Endodermal cell (in vitro differentiated cells): Measurements from ENCODE around the gene INPP4B. TPM values are rescaled to one million over a fixed set of nuclear protein-coding genes. Genes with fewer than 3 reads are reported as not detected.

ENCODE experiments used
- DNase-seq: peaks from one replicate; pipeline ENCODE4 v3.0.0-alpha.2; 2017
- H3K27ac ChIP-seq: 2 replicates; pipeline ENCODE4 v1.5.1; 2013; ENCODE audit warnings: mild to moderate bottlenecking, low read depth, low read length, moderate library complexity
- H3K27me3 ChIP-seq: 2 replicates; pipeline ENCODE4 v1.6.1; 2013; ENCODE audit warnings: mild to moderate bottlenecking, low read length, moderate library complexity; ENCODE audit not compliant: insufficient read depth, control insufficient read depth, poor library complexity, severe bottlenecking
- H3K36me3 ChIP-seq: 2 replicates; pipeline ENCODE4 v1.7.0; 2013; ENCODE audit warnings: mild to moderate bottlenecking, low read length, moderate library complexity; ENCODE audit not compliant: control insufficient read depth, insufficient read depth
- H3K4me1 ChIP-seq: one replicate; pipeline ENCODE4 v1.7.0; 2013; ENCODE audit warnings: low read length; ENCODE audit not compliant: control insufficient read depth, insufficient read depth
- H3K4me3 ChIP-seq: 2 replicates; pipeline ENCODE4 v1.5.1; 2013; ENCODE audit warnings: mild to moderate bottlenecking, low read length, moderate library complexity
- H3K9ac ChIP-seq: 2 replicates; pipeline ENCODE4 v1.6.1; 2013; ENCODE audit warnings: mild to moderate bottlenecking, low read length, moderate library complexity; ENCODE audit not compliant: poor library complexity, severe bottlenecking; ENCODE audit errors: extremely low read depth
- H3K9me3 ChIP-seq: 2 replicates; pipeline ENCODE4 v1.6.1; 2013; ENCODE audit warnings: mild to moderate bottlenecking, low read length, moderate library complexity; ENCODE audit not compliant: control insufficient read depth
- H3K27ac Mint-ChIP-seq: 2 replicates; pipeline ENCODE4 v1.8.0; 2020; ENCODE audit warnings: mixed read lengths
- H3K27me3 Mint-ChIP-seq: 2 replicates; pipeline ENCODE4 v1.8.0; 2021; ENCODE audit warnings: mild to moderate bottlenecking, mixed read lengths; ENCODE audit not compliant: insufficient read depth
- H3K36me3 Mint-ChIP-seq: 2 replicates; pipeline ENCODE4 v1.8.0; 2020; ENCODE audit warnings: low read depth, mixed read lengths
- H3K4me1 Mint-ChIP-seq: 2 replicates; pipeline ENCODE4 v1.8.0; 2020; ENCODE audit warnings: mixed read lengths
- H3K4me3 Mint-ChIP-seq: 2 replicates; pipeline ENCODE4 v1.8.0; 2020; ENCODE audit warnings: mild to moderate bottlenecking, moderate library complexity, mixed read lengths
- H3K9me3 Mint-ChIP-seq: 2 replicates; pipeline ENCODE4 v1.8.0; 2020; ENCODE audit warnings: mild to moderate bottlenecking, mixed read lengths
- WGBS, 2 experiments: methylation state at CpG; one replicate each; pipeline versions ENCODE4 v1.1.5 to v1.1.7; 2013; ENCODE audit warnings: missing lambda C conversion rate in 2 of 2, mixed read lengths in 1 of 2; ENCODE audit not compliant: insufficient coverage in 1 of 2, insufficient read length in 1 of 2; 5-methylcytosine and 5-hydroxymethylcytosine counted together
- total RNA-seq, 2 donors: library from RNA; stranded (reverse); fragmentation: NEBNext Ultra II Directional in 1 of 2; extraction: Animal tissue kit (Norgen Biotek cat#: 25700) in 1 of 2; gene quantifications; 2 replicates in 1 of 2; 3 replicates in 1 of 2; pipeline ENCODE4 v1.2.1, GENCODE V29; 2021
- TF ChIP-seq, protein P1 (sequence below): fragments of 200-600 bp; sonication (generic); conservative IDR thresholded peaks from 2 replicates; pipeline ENCODE4 v1.5.0; 2021; ENCODE audit warnings: antibody characterized with exemption, mild to moderate bottlenecking

The INPP4B gene
- total RNA-seq, 2 donors from 2014 or later, result 0.64 to 0.66 TPM

DNA sequence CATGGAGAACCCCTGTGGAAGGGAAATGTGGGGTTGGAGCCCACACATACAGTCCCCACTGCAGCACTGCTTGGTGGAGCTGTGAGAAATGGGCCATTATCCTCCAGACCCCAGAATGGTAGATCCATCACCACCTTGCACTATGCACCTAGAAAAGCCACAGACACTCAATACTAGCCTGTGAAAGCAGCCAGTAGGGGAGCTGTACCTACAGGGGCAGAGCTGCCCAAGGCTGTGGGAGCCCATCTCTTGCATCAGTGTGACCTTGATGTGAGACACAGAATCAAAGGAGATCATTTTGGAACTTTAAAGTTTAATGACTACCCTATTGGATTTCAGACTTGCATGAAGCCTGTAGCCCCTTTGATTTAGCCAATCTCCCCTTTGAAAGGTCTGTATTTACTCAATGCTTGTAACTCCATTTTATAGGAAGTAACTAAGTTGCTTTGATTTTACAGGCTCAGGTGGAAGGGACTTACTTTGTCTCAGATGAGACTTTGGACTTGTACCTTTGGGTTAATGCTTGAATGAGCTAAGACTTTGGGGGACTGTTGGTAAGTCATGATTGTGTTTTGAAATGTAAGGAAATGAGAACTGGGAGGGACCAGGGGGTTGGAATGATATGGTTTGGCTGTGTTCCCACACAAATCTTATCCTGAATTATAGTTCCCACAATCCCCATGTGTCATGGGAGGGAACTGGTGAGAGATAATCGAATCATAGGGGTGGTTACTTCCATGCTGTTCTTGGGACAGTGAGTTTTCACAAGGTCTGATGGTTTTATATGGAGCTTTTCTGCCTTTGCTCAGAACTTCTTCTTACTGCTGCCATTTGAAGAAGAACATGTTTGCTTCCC is 352.6 kb downstream of the INPP4B start:
- no peak overlapping the region for H3K9ac ChIP-seq
- 73% methylated on average over 1 of the region's 1 CpG; no CpG with 5 or more reads in 1 of the 2 experiments for WGBS, 2 experiments
- Mint-ChIP-seq H3K4me1 (no peaks in the 10 kb centered on the region), H3K4me3 (no peak overlapping the region), H3K9me3 (no peaks in the 10 kb centered on the region), H3K27me3 (no peaks in the 10 kb centered on the region), H3K36me3 (no peaks in the 10 kb centered on the region), H3K27ac (no peak overlapping the region)
- H3K4me3 ChIP-seq, result no peak overlapping the region
- TF ChIP-seq, protein P1, sequence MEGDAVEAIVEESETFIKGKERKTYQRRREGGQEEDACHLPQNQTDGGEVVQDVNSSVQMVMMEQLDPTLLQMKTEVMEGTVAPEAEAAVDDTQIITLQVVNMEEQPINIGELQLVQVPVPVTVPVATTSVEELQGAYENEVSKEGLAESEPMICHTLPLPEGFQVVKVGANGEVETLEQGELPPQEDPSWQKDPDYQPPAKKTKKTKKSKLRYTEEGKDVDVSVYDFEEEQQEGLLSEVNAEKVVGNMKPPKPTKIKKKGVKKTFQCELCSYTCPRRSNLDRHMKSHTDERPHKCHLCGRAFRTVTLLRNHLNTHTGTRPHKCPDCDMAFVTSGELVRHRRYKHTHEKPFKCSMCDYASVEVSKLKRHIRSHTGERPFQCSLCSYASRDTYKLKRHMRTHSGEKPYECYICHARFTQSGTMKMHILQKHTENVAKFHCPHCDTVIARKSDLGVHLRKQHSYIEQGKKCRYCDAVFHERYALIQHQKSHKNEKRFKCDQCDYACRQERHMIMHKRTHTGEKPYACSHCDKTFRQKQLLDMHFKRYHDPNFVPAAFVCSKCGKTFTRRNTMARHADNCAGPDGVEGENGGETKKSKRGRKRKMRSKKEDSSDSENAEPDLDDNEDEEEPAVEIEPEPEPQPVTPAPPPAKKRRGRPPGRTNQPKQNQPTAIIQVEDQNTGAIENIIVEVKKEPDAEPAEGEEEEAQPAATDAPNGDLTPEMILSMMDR, result peak; percentile 54
- no peaks in the 10 kb centered on the region for H3K9me3 ChIP-seq
- no peak overlapping the region for H3K27ac ChIP-seq
- H3K36me3 ChIP-seq, result no peaks in the 10 kb centered on the region
- no peaks in the 10 kb centered on the region for H3K4me1 ChIP-seq
- H3K27me3 ChIP-seq, result no peaks in the 10 kb centered on the region
- peak; percentile 47 for DNase-seq

DNA sequence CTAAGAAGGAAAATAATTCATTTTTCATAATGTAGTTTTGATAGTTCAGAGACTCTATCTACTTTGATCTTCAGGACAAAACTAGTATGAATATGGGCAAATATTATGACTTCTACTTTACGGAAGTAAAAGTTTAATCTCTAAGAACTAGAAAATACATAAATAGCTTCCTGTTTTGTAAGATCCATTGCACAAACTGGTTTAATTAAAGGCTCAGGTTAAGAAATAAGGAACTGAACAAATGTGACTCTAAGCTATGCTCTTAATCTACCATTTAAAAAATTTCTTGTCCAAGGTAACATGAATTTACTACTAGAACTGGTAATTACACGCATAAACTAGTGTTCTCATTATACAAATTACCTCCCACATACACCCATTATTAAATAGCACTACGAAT is 360.6 kb downstream of the INPP4B start:
- Histone ChIP-seq H3K9ac (no peak overlapping the region), H3K27me3 (no peaks in the 10 kb centered on the region), H3K9me3 (no peaks in the 10 kb centered on the region), H3K36me3 (no peaks in the 10 kb centered on the region), H3K4me3 (no peak overlapping the region), H3K4me1 (no peaks in the 10 kb centered on the region), H3K27ac (no peak overlapping the region)
- no peak overlapping the region for H3K4me3 Mint-ChIP-seq
- no peaks in the 10 kb centered on the region for H3K27me3 Mint-ChIP-seq
- H3K9me3 Mint-ChIP-seq, result no peaks in the 10 kb centered on the region
- H3K4me1 Mint-ChIP-seq, result no peaks in the 10 kb centered on the region
- H3K36me3 Mint-ChIP-seq, result no peaks in the 10 kb centered on the region
- WGBS, 2 experiments, result 85 to 92% methylated on average over 2 to 3 of the region's 3 CpGs
- TF ChIP-seq, protein P1, result no peak
- DNase-seq, result no peak
- no peak overlapping the region for H3K27ac Mint-ChIP-seq

DNA sequence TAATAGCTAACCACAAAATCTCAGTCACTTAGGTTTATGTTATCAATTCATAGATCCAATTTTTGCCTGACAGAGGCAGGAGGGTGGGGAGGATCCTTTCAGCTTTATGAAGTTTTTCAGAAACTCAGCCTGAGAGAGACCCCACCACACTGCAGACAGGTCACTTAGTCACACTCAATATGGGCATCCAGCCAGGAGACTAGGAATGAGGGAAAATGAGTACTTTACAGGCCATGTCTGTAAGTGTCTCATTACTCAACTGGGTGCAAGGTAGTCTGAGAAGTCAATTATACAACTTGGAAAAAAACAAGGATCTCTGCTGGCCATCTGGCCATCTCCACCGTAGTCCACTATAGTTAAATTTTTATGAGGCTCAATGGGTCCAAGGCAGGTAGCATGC is 365.9 kb downstream of the INPP4B start:
- 87 to 100% methylated on average over 1 of the region's 1 CpG for WGBS, 2 experiments
- Histone ChIP-seq H3K4me3 (no peak overlapping the region), H3K27ac (no peak overlapping the region), H3K36me3 (no peaks in the 10 kb centered on the region), H3K4me1 (no peaks in the 10 kb centered on the region), H3K27me3 (no peaks in the 10 kb centered on the region), H3K9me3 (no peaks in the 10 kb centered on the region), H3K9ac (no peak overlapping the region)
- Mint-ChIP-seq H3K4me1 (no peaks in the 10 kb centered on the region), H3K4me3 (no peak overlapping the region), H3K27ac (no peak overlapping the region), H3K27me3 (no peaks in the 10 kb centered on the region), H3K36me3 (no peaks in the 10 kb centered on the region), H3K9me3 (no peaks in the 10 kb centered on the region)
- TF ChIP-seq, protein P1, result no peak
- no peak for DNase-seq
